ENCODE measurements around the gene AHCYL2. TPM values are rescaled to one million over a fixed set of nuclear protein-coding genes. Genes with fewer than 3 reads are reported as not detected.

The AHCYL2 gene
- total RNA-seq, 2 donors from 2014 or later, result 13.4 to 16.6 TPM

- no peaks in the 10 kb centered on the region for H3K9me3 ChIP-seq (ENCODE audit: control insufficient read depth, low read length, poor library complexity, severe bottlenecking)
- ATAC-seq, result no peak
- H3K27me3 Mint-ChIP-seq, result peaks cover 31% of the 10 kb centered on the region
These were observed 25.4 kb upstream of the AHCYL2 start for GRCh38 chr7:129199406-129199805.

GRCh38 chr7:129202058-129202777 is 22.6 kb upstream of the AHCYL2 start:
- no peak for DNase-seq
- Mint-ChIP-seq H3K36me3 (ENCODE audit: low read depth) (no peaks in the 10 kb centered on the region), H3K27me3 (peaks cover 35% of the 10 kb centered on the region), H3K4me3 (no peak overlapping the region), H3K4me1 (peaks cover 2% of the 10 kb centered on the region), H3K27ac (no peak overlapping the region)
- no peak for ATAC-seq
- no peaks in the 10 kb centered on the region for H3K9me3 ChIP-seq (ENCODE audit: control insufficient read depth, low read length, poor library complexity, severe bottlenecking)

More at GRCh38 chr7:129199406-129199805, 25.4 kb upstream of the AHCYL2 start:
- Mint-ChIP-seq H3K27ac (no peak overlapping the region), H3K4me3 (no peak overlapping the region), H3K36me3 (ENCODE audit: low read depth) (no peaks in the 10 kb centered on the region), H3K4me1 (no peaks in the 10 kb centered on the region)
- DNase-seq, result no peak

GRCh38 chr7:129203050-129203741 is 21.6 kb upstream of the AHCYL2 start:
- Mint-ChIP-seq H3K4me1 (peaks cover 5% of the 10 kb centered on the region), H3K27me3 (peaks cover 37% of the 10 kb centered on the region), H3K4me3 (no peak overlapping the region), H3K27ac (no peak overlapping the region), H3K36me3 (ENCODE audit: low read depth) (no peaks in the 10 kb centered on the region)
- no peak for DNase-seq
- no peaks in the 10 kb centered on the region for H3K9me3 ChIP-seq (ENCODE audit: control insufficient read depth, low read length, poor library complexity, severe bottlenecking)
- ATAC-seq, result no peak

GRCh38 chr7:129205126-129205818 is 19.6 kb upstream of the AHCYL2 start:
- Mint-ChIP-seq H3K4me3 (no peak overlapping the region), H3K36me3 (ENCODE audit: low read depth) (no peaks in the 10 kb centered on the region), H3K27me3 (peaks cover 49% of the 10 kb centered on the region), H3K27ac (no peak overlapping the region), H3K4me1 (peaks cover 5% of the 10 kb centered on the region)
- H3K9me3 ChIP-seq (ENCODE audit: control insufficient read depth, low read length, poor library complexity, severe bottlenecking), result no peaks in the 10 kb centered on the region
- DNase-seq, result no peak
- no peak for ATAC-seq

GRCh38 chr7:129205987-129206785 is 18.6 kb upstream of the AHCYL2 start:
- Mint-ChIP-seq H3K4me1 (peaks cover 5% of the 10 kb centered on the region), H3K27me3 (peaks cover 50% of the 10 kb centered on the region), H3K36me3 (ENCODE audit: low read depth) (no peaks in the 10 kb centered on the region), H3K27ac (no peak overlapping the region), H3K4me3 (no peak overlapping the region)
- no peaks in the 10 kb centered on the region for H3K9me3 ChIP-seq (ENCODE audit: control insufficient read depth, low read length, poor library complexity, severe bottlenecking)
- DNase-seq, result no peak
- peak; percentile 35 for ATAC-seq

- Mint-ChIP-seq H3K4me3 (no peak overlapping the region), H3K4me1 (peaks cover 5% of the 10 kb centered on the region), H3K36me3 (ENCODE audit: low read depth) (no peaks in the 10 kb centered on the region), H3K27me3 (peaks cover 30% of the 10 kb centered on the region), H3K27ac (no peak overlapping the region)
- no peak for DNase-seq
- H3K9me3 ChIP-seq (ENCODE audit: control insufficient read depth, low read length, poor library complexity, severe bottlenecking), result no peaks in the 10 kb centered on the region
- ATAC-seq, result no peak
These were observed 16.2 kb upstream of the AHCYL2 start for GRCh38 chr7:129208667-129209066.

GRCh38 chr7:129209067-129209926 is 15.5 kb upstream of the AHCYL2 start:
- H3K36me3 Mint-ChIP-seq (ENCODE audit: low read depth), result peaks cover 3% of the 10 kb centered on the region
- no peak overlapping the region for H3K4me3 Mint-ChIP-seq
- peaks cover 32% of the 10 kb centered on the region for H3K27me3 Mint-ChIP-seq
- ATAC-seq (no peak), DNase-seq (no peak)
- no peak overlapping the region for H3K27ac Mint-ChIP-seq
- no peaks in the 10 kb centered on the region for H3K9me3 ChIP-seq (ENCODE audit: control insufficient read depth, low read length, poor library complexity, severe bottlenecking)
- peaks cover 8% of the 10 kb centered on the region for H3K4me1 Mint-ChIP-seq

- H3K36me3 Mint-ChIP-seq (ENCODE audit: low read depth), result peaks cover 3% of the 10 kb centered on the region
- H3K27me3 Mint-ChIP-seq, result peaks cover 32% of the 10 kb centered on the region
- no peaks in the 10 kb centered on the region for H3K9me3 ChIP-seq (ENCODE audit: control insufficient read depth, low read length, poor library complexity, severe bottlenecking)
- peaks cover 8% of the 10 kb centered on the region for H3K4me1 Mint-ChIP-seq
- DNase-seq (peak in 2 of 3 donors; percentile 19 to 51), ATAC-seq (peak; percentile 79)
- H3K4me3 Mint-ChIP-seq, result no peak overlapping the region
- H3K27ac Mint-ChIP-seq, result no peak overlapping the region
These were observed 14.4 kb upstream of the AHCYL2 start for GRCh38 chr7:129210256-129210988.

GRCh38 chr7:129210989-129211312 is 13.9 kb upstream of the AHCYL2 start:
- DNase-seq (no peak), ATAC-seq (no peak)
- Mint-ChIP-seq H3K36me3 (ENCODE audit: low read depth) (peaks cover 3% of the 10 kb centered on the region), H3K4me3 (no peak overlapping the region), H3K27ac (no peak overlapping the region), H3K4me1 (peaks cover 5% of the 10 kb centered on the region), H3K27me3 (peaks cover 32% of the 10 kb centered on the region)
- H3K9me3 ChIP-seq (ENCODE audit: control insufficient read depth, low read length, poor library complexity, severe bottlenecking), result no peaks in the 10 kb centered on the region

GRCh38 chr7:129212126-129212525 is 12.7 kb upstream of the AHCYL2 start:
- Mint-ChIP-seq H3K36me3 (ENCODE audit: low read depth) (peaks cover 3% of the 10 kb centered on the region), H3K27me3 (peaks cover 28% of the 10 kb centered on the region), H3K4me3 (no peak overlapping the region), H3K27ac (no peak overlapping the region), H3K4me1 (peaks cover 5% of the 10 kb centered on the region)
- H3K9me3 ChIP-seq (ENCODE audit: control insufficient read depth, low read length, poor library complexity, severe bottlenecking), result no peaks in the 10 kb centered on the region
- ATAC-seq (no peak), DNase-seq (no peak)

- peaks cover 25% of the 10 kb centered on the region for H3K27me3 Mint-ChIP-seq
- H3K4me1 Mint-ChIP-seq, result peaks cover 2% of the 10 kb centered on the region
- DNase-seq (no peak), ATAC-seq (no peak)
- H3K9me3 ChIP-seq (ENCODE audit: control insufficient read depth, low read length, poor library complexity, severe bottlenecking), result no peaks in the 10 kb centered on the region
- no peak overlapping the region for H3K27ac Mint-ChIP-seq
- H3K4me3 Mint-ChIP-seq, result no peak overlapping the region
- H3K36me3 Mint-ChIP-seq (ENCODE audit: low read depth), result peaks cover 3% of the 10 kb centered on the region
These were observed 12.2 kb upstream of the AHCYL2 start for GRCh38 chr7:129212596-129212995.

GRCh38 chr7:129213828-129214227 is 11.0 kb upstream of the AHCYL2 start:
- H3K9me3 ChIP-seq (ENCODE audit: control insufficient read depth, low read length, poor library complexity, severe bottlenecking), result no peaks in the 10 kb centered on the region
- Mint-ChIP-seq H3K4me1 (peaks cover 2% of the 10 kb centered on the region), H3K36me3 (ENCODE audit: low read depth) (peaks cover 5% of the 10 kb centered on the region), H3K27me3 (peaks cover 30% of the 10 kb centered on the region), H3K27ac (no peak overlapping the region), H3K4me3 (no peak overlapping the region)
- ATAC-seq, result no peak
- DNase-seq, result no peak
